Measurements from ENCODE around the gene CDIPT.
"Not testable (repeated sequence)": the region's sequence is repeated elsewhere in the genome, so short reads cannot be mapped to it uniquely, and the experiment has no call there.

CDIPT gene, protein sequence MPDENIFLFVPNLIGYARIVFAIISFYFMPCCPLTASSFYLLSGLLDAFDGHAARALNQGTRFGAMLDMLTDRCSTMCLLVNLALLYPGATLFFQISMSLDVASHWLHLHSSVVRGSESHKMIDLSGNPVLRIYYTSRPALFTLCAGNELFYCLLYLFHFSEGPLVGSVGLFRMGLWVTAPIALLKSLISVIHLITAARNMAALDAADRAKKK

DNA sequence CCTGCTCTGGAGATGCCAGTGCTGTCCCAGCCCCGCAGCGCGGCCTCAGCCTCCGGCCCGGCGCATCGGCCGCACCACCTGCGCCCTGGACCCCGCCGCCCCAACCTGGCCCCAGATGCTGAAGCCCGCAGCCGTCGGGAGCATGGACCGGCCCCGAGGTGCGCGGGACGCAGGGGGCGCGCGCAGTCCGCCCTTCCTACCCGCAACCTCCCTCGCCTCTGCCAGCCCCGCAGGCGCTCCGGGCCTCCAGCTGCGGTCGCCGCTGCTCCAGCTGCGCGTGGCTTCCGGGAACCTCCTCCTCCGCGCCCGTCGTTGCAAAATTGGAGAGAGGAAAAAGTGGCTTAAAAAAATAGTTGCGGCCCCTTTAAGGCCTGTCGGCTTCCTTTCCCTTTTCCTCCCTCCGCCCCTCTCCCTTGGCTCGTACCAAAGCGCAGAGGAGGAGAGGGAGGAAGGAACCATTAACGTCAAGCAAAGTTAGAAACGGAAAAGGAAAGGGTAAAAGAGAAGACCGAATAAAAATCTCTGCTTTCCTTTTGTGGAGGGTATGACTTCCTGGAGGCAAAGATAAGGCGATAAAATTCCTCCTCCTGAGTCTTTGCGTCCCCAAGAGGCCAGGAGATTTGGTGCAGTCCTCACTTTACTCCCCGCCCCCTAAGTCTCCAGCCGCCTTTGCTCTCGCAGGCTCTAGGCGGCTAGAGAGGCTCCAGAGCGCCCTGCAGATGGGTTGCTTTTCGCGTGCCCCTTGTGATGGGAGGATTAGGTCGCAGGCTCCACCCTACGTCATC is at the start of gene CDIPT:
Gene CDIPT (minus strand): TSS at position 343 of the 785 bp plus-strand sequence. CDS start 369 bp downstream, outside the sequence.
- DNase-seq: peak; percentile 96

DNA sequence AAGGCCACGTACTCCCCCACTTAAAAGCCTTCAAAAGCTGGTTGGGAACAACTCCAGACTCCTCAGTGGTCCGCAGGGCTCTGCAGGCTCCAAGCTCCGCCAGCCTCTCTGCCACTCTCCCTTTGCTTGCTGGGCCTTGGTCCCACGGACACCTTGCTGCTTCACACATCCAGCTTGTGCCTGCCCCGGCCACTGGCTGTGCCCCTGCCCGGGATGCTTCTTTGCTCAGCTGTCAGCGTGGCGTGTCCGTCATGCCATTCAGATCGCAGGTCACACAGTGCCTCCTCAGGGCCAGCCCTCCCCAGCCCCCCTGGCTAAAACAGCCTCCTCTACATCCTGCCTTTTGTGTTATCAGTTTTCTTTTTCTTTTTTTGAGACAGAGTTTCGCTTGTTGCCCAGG is 49.1 kb upstream of the CDIPT start:
- no peak for DNase-seq

DNA sequence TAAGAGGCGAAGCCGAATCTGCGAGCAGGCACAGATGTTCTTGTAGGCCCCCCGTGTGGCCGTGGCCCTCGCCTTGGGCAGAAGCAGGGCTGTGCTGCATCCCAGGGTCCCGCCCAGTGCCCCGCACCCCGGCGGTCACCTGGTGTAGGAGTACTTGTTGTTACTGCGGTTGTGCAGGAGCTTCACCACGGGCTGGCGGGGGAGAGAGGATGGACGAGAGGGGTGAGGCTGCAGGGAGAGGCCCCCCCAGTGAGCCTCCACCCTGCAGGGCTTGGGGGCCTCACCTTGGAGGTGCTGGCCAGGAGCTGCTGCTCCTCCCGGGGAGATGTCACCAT is 48.6 kb upstream of the CDIPT start:
- DNase-seq: no peak

DNA sequence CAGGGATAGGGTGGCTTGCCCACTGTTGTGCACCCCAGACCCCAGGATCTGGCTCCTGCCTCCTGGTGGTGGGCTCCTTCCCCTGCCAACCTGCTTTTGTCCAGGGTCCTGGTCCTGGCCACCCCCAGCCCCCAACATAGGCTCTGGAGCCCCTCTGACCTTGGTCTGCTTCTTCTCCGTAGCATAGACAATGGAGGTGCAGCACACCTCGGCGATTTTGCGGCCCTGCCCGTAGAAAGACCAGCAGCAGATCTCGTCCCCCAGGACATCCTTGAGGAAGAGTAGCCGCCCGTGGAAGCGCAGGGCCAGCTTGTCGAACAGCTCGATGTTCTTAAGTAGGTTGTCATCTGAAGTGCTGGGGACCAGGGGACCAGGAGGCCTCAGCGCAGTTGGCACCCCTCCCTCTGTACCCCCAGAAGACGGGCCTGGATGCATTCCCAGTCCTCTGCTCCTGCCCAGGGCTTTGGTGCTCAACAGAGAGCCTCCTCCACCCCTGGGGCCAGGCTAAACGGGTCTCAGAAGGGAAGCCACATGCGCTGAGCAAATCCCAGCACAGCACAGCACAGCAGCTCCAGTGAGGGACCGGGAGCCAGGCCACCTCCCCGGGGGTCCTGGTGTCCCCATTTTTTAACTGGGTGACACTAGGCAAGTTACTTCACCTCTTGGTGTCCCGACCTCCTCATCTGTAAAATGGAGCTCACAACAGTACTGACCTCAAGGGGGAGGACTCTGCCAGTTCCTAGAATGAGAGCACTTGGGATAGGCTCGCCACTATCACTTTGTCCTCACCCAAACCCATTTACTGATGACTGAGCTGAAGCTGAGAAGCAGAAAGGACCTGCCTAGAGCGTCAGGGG is 48.0 kb upstream of the CDIPT start:
- no peak for DNase-seq

DNA sequence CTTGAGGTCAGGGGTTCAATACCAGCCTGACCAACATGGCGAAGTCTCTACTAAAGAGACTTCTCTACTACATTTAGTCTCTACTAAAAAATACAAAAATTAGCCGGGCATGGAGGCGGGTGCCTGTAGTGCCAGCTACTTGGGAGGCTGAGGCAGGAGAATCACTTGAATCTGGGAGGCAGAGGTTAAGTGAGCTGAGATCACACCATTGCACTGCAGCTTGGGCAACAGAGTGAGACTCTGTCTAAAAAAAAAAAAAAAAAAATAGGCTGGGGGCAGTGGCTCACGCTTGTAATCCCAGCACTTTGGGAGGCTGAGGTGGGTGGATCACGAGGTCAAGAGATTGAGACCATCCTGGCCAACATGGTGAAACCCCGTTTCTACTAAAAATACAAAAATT is 46.8 kb upstream of the CDIPT start:
- DNase-seq: not testable (repeated sequence)

DNA sequence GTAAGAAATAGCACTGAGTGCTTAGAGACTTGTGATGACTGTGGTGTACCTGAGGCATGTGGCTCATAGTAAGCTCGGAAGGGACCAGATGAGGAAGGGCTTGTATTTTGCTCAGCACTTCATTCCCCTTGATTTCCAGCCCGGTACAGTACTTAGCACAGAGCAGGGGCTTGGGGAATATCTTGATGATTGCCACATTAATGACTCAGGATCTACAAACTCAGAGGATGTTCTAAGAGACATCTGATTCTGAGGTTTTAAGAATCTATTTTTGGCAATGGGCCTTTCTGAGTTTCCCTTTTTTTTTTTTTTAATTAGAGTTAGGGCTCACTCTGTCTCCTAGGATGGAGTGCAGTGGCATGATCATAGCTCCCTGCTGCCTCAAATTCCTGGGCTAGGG is 46.4 kb upstream of the CDIPT start:
- DNase-seq: no peak

DNA sequence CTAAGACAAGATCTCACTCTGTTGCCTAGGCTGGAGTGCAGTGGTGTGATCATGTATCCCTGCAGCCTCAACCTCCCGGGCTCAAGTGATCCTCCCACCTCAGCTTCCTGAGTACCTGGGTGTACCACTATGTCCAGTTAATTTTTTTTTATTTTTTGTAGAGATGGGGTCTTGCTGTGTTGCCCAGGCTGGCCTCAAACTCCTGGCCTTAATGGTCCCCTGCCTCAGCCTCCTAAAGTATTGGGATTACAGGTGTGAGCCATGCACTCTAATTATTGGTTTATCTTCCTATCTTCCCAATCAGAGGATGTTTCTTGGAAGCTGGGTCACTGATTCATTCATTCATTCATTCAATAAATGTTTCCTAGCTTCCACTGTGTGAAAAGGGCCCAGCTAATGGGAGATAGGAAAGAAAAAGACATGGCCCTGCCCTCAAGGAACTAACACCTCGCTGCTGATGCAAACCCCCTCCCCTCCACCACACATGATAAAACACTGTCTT is 45.7 kb upstream of the CDIPT start:
- no peak for DNase-seq

DNA sequence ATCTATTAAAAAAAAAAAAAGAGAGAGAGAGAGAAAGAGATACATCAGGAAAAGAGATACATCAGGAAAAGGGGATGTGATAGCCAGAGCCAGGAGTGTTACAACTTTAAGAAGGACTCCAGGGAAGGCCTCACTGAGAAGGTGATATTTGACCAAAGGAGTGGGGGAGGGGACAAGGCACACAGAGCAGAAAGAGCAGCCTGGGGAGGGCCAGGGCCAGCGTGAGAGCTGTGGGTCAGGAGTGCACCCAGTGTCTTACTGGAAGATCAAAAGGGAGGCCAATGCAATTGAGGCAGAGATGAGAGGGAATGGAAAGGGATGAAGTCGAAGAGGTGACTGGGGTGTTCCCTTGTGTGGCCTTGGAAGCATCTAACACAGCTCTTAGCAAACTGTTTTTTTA is 44.9 kb upstream of the CDIPT start:
- no peak for DNase-seq

DNA sequence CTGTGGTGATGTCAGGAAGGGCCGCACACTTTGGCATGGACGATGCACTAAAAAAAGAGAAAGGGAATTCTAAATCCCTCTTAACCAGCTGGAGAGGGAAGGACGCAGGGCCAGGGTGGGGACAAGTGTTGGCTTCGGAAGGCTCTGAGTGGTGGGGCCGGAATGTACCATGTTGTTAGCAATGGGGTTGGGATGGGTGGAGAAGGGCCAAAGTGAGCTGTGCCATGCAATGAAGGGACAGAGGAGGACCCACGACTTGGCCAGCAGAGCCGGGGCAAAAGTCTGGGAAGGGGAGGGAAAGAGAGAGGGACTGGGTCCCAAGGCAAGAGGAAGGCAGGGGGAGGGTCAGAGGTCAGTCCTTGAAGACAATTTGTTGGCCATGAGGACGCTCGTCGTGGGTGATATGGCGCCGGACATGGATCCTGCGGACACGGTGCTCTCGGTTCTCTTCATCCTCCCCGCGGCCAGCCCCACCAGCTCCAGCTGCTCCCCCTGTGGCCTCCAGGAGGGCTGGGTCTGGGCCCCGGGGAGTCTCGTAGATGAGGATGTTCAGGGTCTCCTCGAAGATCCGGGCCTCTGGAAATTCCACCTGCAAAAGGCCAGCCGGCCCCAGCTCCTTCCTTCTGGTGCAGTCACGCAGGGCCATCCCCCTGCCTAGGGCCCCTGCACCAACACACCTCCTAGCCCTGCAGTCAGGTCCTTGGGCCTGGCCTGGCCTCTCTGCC is 43.7 kb upstream of the CDIPT start:
- DNase-seq: no peak

DNA sequence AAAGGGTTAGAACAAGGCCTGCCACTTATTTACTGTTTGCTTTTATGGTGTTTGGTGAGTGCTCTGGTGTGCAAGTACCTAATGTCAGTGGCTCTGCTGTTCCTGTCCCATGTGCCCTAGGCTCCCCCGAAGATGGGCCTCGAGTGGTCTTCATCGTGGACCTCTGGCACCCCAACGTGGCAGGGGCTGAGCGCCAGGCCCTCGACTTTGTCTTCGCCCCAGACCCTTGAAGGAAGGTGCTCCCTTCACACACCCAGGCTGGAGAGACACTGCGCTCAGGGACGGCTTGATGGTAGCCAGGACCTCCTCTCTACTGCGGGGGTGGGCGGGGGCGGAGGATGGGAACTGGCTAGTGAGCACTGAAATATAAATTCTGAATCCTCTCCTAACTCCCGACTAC is 42.6 kb upstream of the CDIPT start:
- no peak for DNase-seq

DNA sequence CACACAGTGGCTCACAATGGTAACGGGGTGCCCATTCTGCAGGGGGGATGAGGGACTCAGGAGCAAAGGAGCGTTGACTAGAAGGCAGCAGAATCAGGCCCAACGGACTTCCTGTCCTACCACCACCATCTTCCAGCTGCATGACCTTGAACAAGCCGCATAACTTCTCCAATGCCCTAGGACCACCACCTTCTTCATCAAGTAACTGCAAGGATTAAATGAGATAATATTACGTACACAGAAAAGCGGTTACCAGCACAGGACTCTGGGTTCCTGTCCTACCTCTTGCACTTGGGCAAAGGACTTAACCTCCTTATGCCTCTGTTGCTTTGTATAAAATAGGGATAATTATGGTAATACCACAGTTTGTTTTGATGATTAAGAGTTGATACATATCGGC is 41.9 kb upstream of the CDIPT start:
- no peak for DNase-seq

DNA sequence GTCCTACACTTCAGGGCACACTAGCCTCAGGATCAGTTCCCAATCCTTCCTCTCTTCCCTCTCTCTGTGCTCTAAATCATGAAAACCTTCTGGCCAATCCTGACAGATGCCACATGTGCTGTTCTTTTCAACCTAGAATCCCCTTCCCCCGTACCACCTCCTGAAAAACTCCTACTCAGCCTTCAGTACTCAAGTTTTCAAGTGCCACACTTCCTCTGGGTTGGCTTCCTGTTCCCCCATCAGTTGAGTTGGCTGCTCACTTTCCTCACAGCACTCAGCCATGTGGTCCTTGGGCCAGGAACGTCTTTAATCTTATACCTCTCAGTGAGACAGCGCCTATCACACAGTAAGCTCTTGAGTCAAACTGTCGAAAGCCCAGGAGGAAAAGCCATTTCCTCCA is 40.6 kb upstream of the CDIPT start:
- DNase-seq: no peak

DNA sequence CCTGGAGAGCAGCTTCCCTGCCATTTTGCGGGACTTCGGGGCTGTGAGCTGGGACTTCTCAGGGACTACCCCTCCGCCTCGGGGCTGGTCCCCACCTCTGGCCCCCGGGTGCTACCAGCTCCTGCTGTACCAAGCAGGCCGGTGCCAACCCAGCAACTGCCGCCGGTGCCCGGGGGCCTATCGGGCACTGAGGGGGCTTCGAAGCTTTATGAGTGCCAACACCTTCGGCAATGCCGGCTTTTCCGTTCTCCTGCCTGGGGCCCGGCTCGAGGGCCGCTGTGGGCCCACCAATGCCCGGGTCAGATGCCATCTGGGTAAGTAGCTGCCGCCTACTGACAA is 38.5 kb upstream of the CDIPT start:
- no peak for DNase-seq

DNA sequence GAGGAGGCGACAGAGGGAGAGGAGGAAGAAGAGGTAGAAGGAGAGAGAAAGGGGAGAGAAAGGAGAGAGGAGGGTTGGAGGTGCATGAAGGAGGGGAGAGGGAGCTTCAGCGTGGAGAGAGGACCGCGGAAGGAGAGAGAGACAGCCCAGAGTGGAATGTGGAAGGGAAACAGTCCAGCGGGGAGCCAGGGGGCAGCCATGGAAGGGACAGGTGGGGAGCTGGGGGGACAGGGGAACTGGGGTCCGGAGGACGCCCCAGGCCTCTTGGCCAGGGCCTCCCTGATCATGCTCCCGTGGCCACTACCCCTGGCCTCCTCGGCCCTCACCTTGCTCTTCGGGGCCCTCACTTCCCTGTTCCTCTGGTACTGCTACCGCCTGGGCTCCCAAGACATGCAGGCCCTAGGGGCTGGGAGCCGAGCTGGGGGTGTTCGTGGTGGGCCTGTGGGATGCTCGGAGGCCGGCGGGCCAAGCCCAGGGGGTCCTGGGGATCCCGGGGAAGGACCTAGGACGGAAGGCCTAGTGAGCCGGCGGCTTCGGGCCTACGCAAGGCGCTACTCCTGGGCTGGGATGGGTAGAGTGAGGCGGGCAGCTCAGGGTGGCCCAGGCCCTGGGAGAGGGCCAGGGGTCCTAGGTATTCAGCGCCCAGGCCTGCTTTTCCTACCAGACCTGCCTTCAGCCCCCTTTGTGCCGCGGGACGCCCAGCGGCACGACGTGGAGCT is 38.0 kb upstream of the CDIPT start:
- no peak for DNase-seq

DNA sequence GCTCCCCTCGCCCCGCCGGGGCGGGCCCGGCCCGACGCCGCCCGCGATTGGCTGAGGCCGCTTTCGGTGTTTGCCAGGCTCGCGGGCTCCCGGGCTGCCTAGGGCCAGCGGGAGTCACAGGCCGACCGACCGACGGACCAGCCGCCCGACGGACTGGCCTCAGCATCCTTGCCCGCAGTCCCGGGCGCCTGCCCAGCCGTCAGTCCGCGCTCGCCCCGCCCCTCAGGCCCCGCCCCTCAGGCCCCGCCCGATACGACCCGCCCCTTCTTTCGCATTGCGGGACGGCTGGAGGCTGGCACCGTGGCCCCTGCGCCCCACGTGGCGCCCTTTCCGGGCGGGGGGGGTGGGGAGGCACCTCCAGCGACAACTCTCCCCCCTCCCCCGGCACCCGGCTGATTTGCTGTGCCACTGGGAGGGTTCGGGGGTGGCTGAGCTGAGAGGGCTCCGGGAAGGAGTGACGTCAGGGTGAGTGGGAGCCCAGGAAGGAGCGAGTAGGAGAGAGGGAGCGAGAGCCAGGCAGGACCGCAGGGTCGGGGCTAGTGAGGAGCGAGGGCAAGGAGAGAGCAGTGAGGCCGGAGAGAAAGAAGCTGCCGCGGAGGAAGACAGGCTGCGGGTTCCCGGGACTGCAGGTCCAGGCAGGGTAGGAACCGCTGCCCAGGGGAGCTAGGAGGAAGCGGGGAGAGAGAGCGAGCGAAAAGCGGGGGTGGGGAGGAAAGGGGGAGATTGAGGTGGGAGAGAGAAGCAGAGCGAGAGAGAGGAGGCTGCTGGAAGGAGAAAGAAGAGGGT is 37.3 kb upstream of the CDIPT start, which contains the start of gene ASPHD1:
Gene ASPHD1 (plus strand): TSS at position 387 of the 786 bp plus-strand sequence. CDS start 484 bp downstream, outside the sequence.
- peak; percentile 86 for DNase-seq

DNA sequence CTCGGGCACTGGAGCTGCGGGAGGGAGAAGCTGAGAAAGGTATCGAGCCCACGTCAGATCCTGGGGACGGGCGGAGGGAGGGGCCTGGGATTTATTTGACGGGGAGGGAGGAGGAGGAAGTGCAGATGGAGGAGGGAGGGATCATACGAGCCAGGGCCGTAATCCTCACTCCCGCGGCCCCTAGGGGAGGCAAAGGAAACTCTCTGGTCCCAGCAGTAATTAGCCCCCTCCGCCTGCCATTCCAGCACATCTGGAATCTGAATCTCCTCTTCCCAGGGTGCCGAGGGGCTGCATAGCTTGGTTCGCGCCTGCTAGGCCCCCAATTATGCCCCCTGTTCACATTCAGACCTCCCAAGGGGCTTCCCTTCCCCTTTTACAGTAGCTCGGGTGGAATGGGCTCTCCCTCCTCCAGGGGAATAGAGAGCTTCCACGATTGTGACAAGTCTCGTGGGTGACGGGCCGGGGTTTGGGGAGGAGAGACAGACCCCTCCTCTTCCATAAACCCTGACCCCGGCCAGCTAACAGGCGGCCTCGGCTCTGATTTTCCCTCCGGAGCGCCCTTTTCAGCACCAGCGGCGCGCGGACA is 36.6 kb upstream of the CDIPT start, which contains the start of gene SEZ6L2:
Gene SEZ6L2 (minus strand): TSS at position 35 of the 586 bp plus-strand sequence. CDS start 531 bp downstream, outside the sequence.
- peak; percentile 91 for DNase-seq

DNA sequence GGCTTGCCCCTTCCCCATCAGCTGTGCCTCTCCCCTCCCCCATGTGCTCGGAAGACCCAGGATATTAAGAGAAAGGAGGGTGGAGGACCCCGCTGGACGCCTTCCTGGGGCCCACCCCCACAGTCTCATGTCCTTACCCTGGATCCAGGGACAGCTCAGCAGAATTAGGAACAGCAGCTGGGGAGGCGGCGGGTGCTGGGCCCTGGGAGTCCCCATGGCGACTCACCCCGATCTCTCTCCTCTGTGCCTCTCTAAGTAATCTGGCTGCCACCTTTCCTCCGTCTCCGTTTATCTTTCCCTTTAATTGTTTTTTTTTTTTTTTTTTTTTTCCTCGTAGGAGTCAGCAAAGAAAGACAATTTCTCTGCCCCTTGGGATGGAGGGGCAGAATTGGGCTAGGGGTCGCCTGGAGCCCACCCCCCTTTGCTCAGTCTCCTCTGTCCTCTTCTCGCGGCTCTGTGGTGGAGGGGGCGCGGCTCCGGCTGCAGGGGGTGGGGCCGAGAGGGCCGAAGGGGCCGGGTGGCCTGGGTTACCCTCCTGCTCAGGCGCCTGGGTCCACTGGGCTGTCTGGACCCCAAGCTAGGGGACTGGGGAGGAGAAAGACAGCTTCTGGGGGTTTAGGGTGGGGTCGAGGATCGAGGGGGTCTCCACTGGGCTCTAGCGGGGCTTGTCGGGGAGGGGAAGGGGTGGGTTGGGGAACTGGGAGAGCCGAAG is 35.9 kb upstream of the CDIPT start:
- peak; percentile 76 for DNase-seq

DNA sequence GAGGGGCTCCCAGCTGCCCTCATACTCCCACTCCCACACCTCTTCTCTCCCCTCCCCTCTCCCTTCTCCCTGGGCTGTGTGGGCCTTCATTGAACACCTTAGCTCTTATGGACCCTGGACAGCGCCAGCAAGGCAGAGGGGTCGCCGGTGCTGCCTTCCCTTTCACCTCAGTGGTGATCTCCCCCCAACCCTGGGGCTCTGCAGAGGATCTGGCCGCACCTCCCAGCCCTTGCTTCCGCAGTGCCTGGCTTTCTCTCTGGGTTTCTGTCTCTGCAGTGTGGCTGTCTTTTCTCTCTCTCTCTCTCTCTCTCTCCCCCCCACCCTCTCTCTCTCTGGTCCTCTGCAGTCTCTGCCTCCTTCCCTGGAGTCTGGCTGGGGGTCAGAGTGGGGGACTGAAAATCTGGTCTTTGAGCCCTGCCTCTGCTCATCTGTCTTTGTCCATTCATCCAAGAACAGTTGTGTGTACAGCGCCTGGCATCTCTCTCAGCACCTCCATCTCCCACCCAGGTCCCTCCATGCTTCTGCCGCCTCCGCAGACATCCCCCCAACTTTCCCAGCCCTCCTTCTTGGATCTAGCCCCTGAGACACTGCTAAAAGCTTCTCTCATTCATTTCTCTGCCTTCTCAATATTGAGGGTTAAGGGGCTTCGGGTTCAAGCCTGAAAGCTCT is 35.2 kb upstream of the CDIPT start:
- DNase-seq: no peak

DNA sequence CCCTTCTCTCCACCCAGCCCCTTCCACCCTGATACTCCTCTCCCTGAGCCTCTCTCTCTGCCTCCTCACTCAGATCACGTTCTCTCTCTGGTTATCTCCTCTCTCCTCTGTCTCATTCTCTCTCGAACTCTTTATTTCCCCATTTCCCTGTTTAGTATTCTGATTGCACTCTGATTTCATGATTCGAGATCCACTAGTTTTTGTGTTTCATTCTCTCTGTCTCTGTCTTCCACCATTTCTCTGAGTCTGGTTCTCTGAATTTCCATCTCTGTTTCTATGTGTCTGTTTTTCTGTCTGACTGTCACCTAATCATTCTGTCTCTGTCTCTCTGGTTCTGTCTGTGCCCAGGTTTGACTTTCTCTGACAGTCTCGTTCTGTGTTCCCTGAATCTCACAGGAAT is 34.3 kb upstream of the CDIPT start:
- DNase-seq: no peak

DNA sequence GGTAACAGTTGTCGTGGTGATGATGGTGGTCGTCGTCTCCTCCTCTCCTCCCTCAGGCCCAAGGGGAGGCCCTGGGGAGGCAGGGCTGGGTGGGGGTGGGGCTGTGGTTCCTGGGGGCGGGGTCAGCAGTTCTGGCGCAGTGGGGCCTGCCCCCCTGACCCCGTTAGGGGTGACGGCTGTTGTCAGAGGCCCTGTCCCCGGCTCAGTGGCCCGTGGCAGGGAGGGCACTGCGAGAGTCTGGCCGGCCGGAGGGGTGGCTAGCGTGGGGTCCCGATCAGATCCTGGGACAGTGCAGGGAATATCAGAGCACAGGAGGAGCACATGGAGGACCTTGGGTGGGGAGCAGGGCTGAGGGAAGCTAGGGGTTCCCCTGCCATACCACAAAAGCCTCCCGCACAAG is 33.8 kb upstream of the CDIPT start:
- no peak for DNase-seq

Data from DMS79 treated with DMSO at 0.1 percent for 48 hours (cell line).